HCT116 (cell line): ENCODE data around the gene ESYT1. TPM values are rescaled to one million over a fixed set of nuclear protein-coding genes. Genes with fewer than 3 reads are reported as not detected.
A peak's percentile ranks its signal among the peaks of the same experiment; 100 is the strongest.

Experiments
- ATAC-seq: fragments of 200-7000 bp; cut with Tn5 transposase; 2 replicates; pipeline ENCODE4 v1.9.1; 2020; ENCODE audit warnings: mild to moderate bottlenecking, moderate library complexity
- BruUV-seq: library from RNA; stranded (reverse); fragments of 400-500 nt; replicated peaks from 2 replicates; lab custom pipeline; 2021; lab: Mats Ljungman, UMichigan
- CTCF ChIA-PET: fragments of 300-600 bp; sonication (Branson Sonifier 250); formaldehyde crosslinking; loops from one replicate; lab custom pipeline; 2021; ENCODE audit warnings: antibody characterized with exemption; lab: Charles Lee
- POLR2A ChIA-PET: fragments of 300-600, 350-600 bp; sonication (Branson Sonifier 250); formaldehyde crosslinking; loops from one replicate; lab custom pipeline; 2021; ENCODE audit warnings: antibody characterized with exemption; lab: Charles Lee
- RAD21 ChIA-PET, 2 experiments: fragments of 300-600 bp; sonication (Branson Sonifier 250); formaldehyde crosslinking; loops; one replicate each; lab custom pipeline; 2023; ENCODE audit warnings: low total read pairs in 2 of 2; ENCODE audit not compliant: uncharacterized antibody in 2 of 2, unreplicated experiment in 2 of 2, low non-redundant PET in 1 of 2; lab: Charles Lee
- DNase-seq: peaks from one replicate; pipeline ENCODE4 v3.0.0-alpha.2; 2010; ENCODE audit warnings: low read depth, low spot score
- H2AFZ ChIP-seq: fragments of 200-600 bp; shearing (Covaris generic), sonication (generic); 2 replicates; pipeline ENCODE4 v1.6.1; 2017; ENCODE audit warnings: low read depth, mixed run types, mixed read lengths, antibody characterized with exemption, low read length; ENCODE audit not compliant: poor library complexity, severe bottlenecking
- H3K27ac ChIP-seq: 2 replicates; pipeline ENCODE4 v1.5.1; 2012; ENCODE audit warnings: low read depth, low read length
- H3K27me3 ChIP-seq: fragments of 200-600 bp; sonication (generic); 2 replicates; pipeline ENCODE4 v1.6.1; 2016; ENCODE audit warnings: mixed run types, low read length, mixed read lengths; ENCODE audit not compliant: insufficient read depth
- H3K36me3 ChIP-seq, 2 experiments: fragments of 200-500 bp in 1 of 2; fragments of 200-600 bp in 1 of 2; sonication (Bioruptor generic) in 1 of 2; sonication (generic) in 1 of 2; 2 replicates each; pipeline versions ENCODE4 v1.5.1 to v1.6.1; 2014 to 2016; ENCODE audit warnings: low read length in 2 of 2, inconsistent platforms in 1 of 2, mixed read lengths in 1 of 2, mixed run types in 1 of 2; ENCODE audit not compliant: insufficient read depth in 2 of 2, control insufficient read depth in 1 of 2
- H3K4me1 ChIP-seq, 2 experiments: fragments of 200-600 bp in 1 of 2; sonication (generic) in 1 of 2; 2 replicates each; pipeline versions ENCODE4 v1.5.1 to v1.6.1; 2012 to 2017; ENCODE audit warnings: low read length in 2 of 2, inconsistent platforms in 1 of 2, mild to moderate bottlenecking in 1 of 2, mixed read lengths in 1 of 2, mixed run types in 1 of 2, moderate library complexity in 1 of 2; ENCODE audit not compliant: insufficient read depth in 2 of 2, control insufficient read depth in 1 of 2
- H3K4me2 ChIP-seq: fragments of 200-600 bp; sonication (generic); 2 replicates; pipeline ENCODE4 v1.6.1; 2017; ENCODE audit warnings: mixed run types, low read length, mixed read lengths
- H3K4me3 ChIP-seq, 2 experiments: fragments of 200-600 bp in 1 of 2; sonication (generic) in 1 of 2; replicated peaks in 1 of 2; 2 replicates each; pipeline ENCODE4 v1.5.1; 2011 to 2016; ENCODE audit warnings: low read length in 2 of 2, control low read depth in 1 of 2, low read depth in 1 of 2, mild to moderate bottlenecking in 1 of 2, mixed read lengths in 1 of 2, mixed run types in 1 of 2
- H3K79me2 ChIP-seq: fragments of 200-600 bp; sonication (generic); 2 replicates; pipeline ENCODE4 v1.6.1; 2017; ENCODE audit warnings: mild to moderate bottlenecking, mixed run types, low read length, moderate library complexity, mixed read lengths; ENCODE audit not compliant: insufficient read depth
- H3K9ac ChIP-seq: fragments of 200-600 bp; sonication (generic); 2 replicates; pipeline ENCODE4 v1.6.1; 2016; ENCODE audit warnings: low read length, mixed read lengths
- H3K9me2 ChIP-seq: fragments of 200-600 bp; sonication (generic), shearing (Covaris generic); 2 replicates; pipeline ENCODE4 v1.6.1; 2017; ENCODE audit warnings: mixed run types, mild to moderate bottlenecking, moderate library complexity; ENCODE audit not compliant: insufficient read depth
- H3K9me3 ChIP-seq, 2 experiments: fragments of 200-500 bp in 1 of 2; fragments of 200-600 bp in 1 of 2; sonication (Bioruptor generic) in 1 of 2; sonication (generic) in 1 of 2; 2 replicates each; pipeline ENCODE4 v1.6.1; 2014 to 2017; ENCODE audit warnings: low read length in 2 of 2, mixed read lengths in 2 of 2, inconsistent platforms in 1 of 2, low read depth in 1 of 2, mild to moderate bottlenecking in 1 of 2, mixed run types in 1 of 2, moderate library complexity in 1 of 2; ENCODE audit not compliant: control insufficient read depth in 1 of 2, insufficient read depth in 1 of 2
- H4K20me1 ChIP-seq: fragments of 200-600 bp; sonication (generic), shearing (Covaris generic); 2 replicates; pipeline ENCODE4 v1.6.1; 2017; ENCODE audit warnings: mixed run types, mild to moderate bottlenecking, moderate library complexity; ENCODE audit not compliant: insufficient read depth
- CBX3 ChIP-seq: IDR thresholded peaks from 2 replicates; pipeline ENCODE4 v1.6.1; 2012; ENCODE audit warnings: low read depth
- EZH2phosphoT487 ChIP-seq: fragments of 200-600 bp; IDR thresholded peaks from 2 replicates; pipeline ENCODE4 v1.6.1; 2018; ENCODE audit warnings: antibody characterized with exemption, borderline replicate concordance
- POLR2A ChIP-seq: IDR thresholded peaks from 2 replicates; pipeline ENCODE4 v1.7.0; 2011; ENCODE audit warnings: borderline replicate concordance; ENCODE audit not compliant: insufficient read depth, insufficient read length; ENCODE audit errors: extremely low read depth
- POLR2AphosphoS5 ChIP-seq: IDR thresholded peaks from 2 replicates; pipeline ENCODE4 v1.6.1; 2011; ENCODE audit warnings: mild to moderate bottlenecking, low read depth, low read length, moderate library complexity
- SP1 ChIP-seq: IDR thresholded peaks from 2 replicates; pipeline ENCODE4 v1.6.1; 2012; ENCODE audit warnings: low read depth
- TCF7L2 ChIP-seq: IDR thresholded peaks from 2 replicates; pipeline ENCODE4 v1.7.0; 2011; ENCODE audit warnings: borderline replicate concordance, inconsistent platforms; ENCODE audit not compliant: insufficient read depth, insufficient read length; ENCODE audit errors: extremely low read depth
- YY1 ChIP-seq: IDR thresholded peaks from 2 replicates; pipeline ENCODE4 v1.6.1; 2011; ENCODE audit warnings: low read length, low read depth, moderate library complexity, mild to moderate bottlenecking; ENCODE audit not compliant: insufficient replicate concordance; ENCODE audit errors: extremely low read depth
- ZFX ChIP-seq: fragments of 450-650 bp; IDR thresholded peaks from 2 replicates; pipeline ENCODE4 v1.6.1; 2017
- ZNF274 ChIP-seq: fragments of 200-500 bp; sonication (Bioruptor generic); IDR thresholded peaks from 2 replicates; pipeline ENCODE4 v1.6.1; 2014; ENCODE audit warnings: mild to moderate bottlenecking, low read depth, low read length, inconsistent platforms
- intact Hi-C: fragments of 100-400 bp; cut with micrococcal nuclease; formaldehyde crosslinking; loops from 2 replicates; pipeline ENCODE4 v1.10.0; 2022
- total RNA-seq: library from RNA; stranded (reverse); gene quantifications from one replicate; pipeline ENCODE4 v1.2.1, GENCODE V29; 2021; ENCODE audit not compliant: unreplicated experiment
- TF ChIP-seq, protein P1 (sequence below): IDR thresholded peaks from 2 replicates; pipeline ENCODE4 v1.6.1; 2011; ENCODE audit warnings: mild to moderate bottlenecking, low read length, moderate library complexity; ENCODE audit not compliant: insufficient replicate concordance; ENCODE audit errors: extremely low read depth
- TF ChIP-seq, protein P2 (sequence below), 3 experiments: fragments of 200-600 bp in 1 of 3; sonication (generic) in 1 of 3; IDR thresholded peaks in 2 of 3; conservative IDR thresholded peaks in 1 of 3; 2 replicates each; pipeline ENCODE4 v1.5.1; 2012 to 2017; ENCODE audit warnings: low read depth in 2 of 3, low read length in 2 of 3, antibody characterized with exemption in 1 of 3, borderline replicate concordance in 1 of 3, control low read depth in 1 of 3, mild to moderate bottlenecking in 1 of 3, mixed read lengths in 1 of 3, mixed run types in 1 of 3, moderate library complexity in 1 of 3; ENCODE audit not compliant: insufficient read depth in 1 of 3

The ESYT1 gene
- total RNA-seq, 1 experiment from 2014 or later, result 80.9 TPM

DNA sequence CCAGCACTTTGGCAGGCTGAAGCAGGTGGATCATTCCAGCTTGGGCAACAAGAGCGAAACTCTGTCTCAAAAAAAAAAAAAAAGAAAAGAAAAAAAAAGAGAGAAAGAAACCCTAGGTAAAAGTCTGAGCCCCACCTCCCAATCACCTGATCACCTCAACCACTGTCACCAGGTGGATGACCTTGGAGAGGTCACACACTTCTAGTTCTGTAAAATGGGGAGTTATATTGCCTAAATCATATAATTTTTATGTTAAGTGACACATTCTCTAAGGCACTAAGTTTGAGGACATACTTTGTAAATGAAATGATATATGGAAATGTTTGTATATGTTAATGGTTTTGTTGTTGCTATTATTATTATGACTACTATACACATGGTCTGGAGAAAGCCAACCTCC lies 49.6 kb upstream of the ESYT1 start (continued):
- TF ChIP-seq, protein P1, sequence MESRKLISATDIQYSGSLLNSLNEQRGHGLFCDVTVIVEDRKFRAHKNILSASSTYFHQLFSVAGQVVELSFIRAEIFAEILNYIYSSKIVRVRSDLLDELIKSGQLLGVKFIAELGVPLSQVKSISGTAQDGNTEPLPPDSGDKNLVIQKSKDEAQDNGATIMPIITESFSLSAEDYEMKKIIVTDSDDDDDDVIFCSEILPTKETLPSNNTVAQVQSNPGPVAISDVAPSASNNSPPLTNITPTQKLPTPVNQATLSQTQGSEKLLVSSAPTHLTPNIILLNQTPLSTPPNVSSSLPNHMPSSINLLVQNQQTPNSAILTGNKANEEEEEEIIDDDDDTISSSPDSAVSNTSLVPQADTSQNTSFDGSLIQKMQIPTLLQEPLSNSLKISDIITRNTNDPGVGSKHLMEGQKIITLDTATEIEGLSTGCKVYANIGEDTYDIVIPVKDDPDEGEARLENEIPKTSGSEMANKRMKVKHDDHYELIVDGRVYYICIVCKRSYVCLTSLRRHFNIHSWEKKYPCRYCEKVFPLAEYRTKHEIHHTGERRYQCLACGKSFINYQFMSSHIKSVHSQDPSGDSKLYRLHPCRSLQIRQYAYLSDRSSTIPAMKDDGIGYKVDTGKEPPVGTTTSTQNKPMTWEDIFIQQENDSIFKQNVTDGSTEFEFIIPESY, result no peak
- no peak for TF ChIP-seq ZFX
- TF ChIP-seq POLR2AphosphoS5, result no peak
- TF ChIP-seq ZNF274, result no peak
- no peak for TF ChIP-seq SP1
- TF ChIP-seq, protein P2, sequence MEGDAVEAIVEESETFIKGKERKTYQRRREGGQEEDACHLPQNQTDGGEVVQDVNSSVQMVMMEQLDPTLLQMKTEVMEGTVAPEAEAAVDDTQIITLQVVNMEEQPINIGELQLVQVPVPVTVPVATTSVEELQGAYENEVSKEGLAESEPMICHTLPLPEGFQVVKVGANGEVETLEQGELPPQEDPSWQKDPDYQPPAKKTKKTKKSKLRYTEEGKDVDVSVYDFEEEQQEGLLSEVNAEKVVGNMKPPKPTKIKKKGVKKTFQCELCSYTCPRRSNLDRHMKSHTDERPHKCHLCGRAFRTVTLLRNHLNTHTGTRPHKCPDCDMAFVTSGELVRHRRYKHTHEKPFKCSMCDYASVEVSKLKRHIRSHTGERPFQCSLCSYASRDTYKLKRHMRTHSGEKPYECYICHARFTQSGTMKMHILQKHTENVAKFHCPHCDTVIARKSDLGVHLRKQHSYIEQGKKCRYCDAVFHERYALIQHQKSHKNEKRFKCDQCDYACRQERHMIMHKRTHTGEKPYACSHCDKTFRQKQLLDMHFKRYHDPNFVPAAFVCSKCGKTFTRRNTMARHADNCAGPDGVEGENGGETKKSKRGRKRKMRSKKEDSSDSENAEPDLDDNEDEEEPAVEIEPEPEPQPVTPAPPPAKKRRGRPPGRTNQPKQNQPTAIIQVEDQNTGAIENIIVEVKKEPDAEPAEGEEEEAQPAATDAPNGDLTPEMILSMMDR (IDR thresholded peaks at IDR 0.05 in 2 of 3, conservative IDR thresholded peaks at IDR 0.05 in 1 of 3; ENCODE audit: borderline replicate concordance in 1 of 3, insufficient read depth in 1 of 3, low read depth in 2 of 3, low read length in 2 of 3), result no peak
- no peak for TF ChIP-seq EZH2phosphoT487

DNA sequence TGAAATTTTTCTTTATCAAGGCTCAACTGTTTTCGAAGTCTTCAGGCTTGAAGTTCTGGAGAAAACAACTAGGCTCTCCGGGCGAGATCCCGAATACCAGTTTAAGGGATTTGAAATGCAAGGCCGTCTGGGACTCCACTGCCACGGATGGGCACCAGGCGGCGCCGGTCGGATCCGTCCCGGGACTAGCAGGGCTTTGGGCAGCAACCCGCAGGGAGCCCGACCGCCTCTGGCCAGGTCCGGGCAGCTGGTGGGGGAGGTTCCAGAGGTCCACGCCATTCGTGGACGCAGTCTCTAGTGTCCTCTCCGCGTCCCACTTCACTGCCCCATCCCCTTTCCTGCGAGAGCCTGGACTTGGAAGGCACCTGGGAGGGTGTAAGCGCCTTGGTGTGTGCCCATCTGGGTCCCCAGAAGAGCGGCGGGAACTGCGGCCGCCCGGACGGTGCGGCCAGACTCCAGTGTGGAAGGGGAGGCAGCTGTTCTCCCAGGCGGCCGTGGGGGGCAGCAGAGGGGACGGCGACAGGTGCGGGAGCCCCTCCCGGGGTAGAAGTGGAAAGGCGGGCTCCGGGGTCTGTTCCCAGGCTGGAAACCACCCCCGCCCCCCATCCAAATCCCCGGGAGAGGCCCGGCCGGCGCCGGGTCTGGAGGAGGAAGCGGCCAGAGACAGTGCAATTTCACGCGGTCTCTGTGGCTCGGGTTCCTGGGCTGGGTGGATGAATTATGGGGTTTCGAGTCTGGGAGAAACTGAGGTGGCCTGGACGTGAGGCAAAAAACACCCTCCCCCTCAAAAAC lies 48.9 kb upstream of the ESYT1 start:
- peak; percentile 83 for DNase-seq
- Histone ChIP-seq H2AFZ (peak overlapping the region; percentile 86), H3K4me2 (peak overlapping the region; percentile 94), H3K9me3 (no peaks in the 10 kb centered on the region), H3K9me2 (no peaks in the 10 kb centered on the region), H3K27ac (peak overlapping the region; percentile 93), H3K36me3 (no peaks in the 10 kb centered on the region), H3K9ac (peak overlapping the region; percentile 78), H3K4me1 (peaks cover 17 to 37% of the 10 kb centered on the region in 2 experiments), H3K79me2 (peaks cover 12% of the 10 kb centered on the region; the same call in 1 of the 2 replicates), H3K4me3 (peak overlapping the region; percentile 70 to 90), H3K27me3 (no peaks in the 10 kb centered on the region), H4K20me1 (no peaks in the 10 kb centered on the region)
- ChIA-PET CTCF (interaction anchor here (0.8 to 1.7 kb wide), 6 partner anchors 11 to 341 kb away, joined by 3 to 8 read pairs (median 6); partner anchors contain the start of genes PA2G4 and ZC3H10), POLR2A (interaction anchor here (1.1 to 3.5 kb wide), 3 partner anchors 25 to 39 kb away, joined by 4 to 18 read pairs (median 12); partner anchors contain the start of genes PA2G4 and ZC3H10), RAD21 (interaction anchor here in 1 of 2 experiments (1.5 kb wide), 1 partner anchor 39 kb away, joined by 3 read pairs; the partner anchor contains the start of gene ZC3H10)
- intact Hi-C loops, result loop anchor here (1.0 kb wide), 2 partner anchors 25 to 37 kb away; partner anchors contain the start of genes PA2G4 and RPL41
- BruUV-seq, result TSS peak; percentile 96
- peak; percentile 78 for ATAC-seq
- no peak for TF ChIP-seq CBX3
- peak; percentile 47; the same call in 1 of the 2 replicates for TF ChIP-seq POLR2AphosphoS5
- TF ChIP-seq, protein P2 (IDR thresholded peaks at IDR 0.05 in 2 of 3, conservative IDR thresholded peaks at IDR 0.05 in 1 of 3; ENCODE audit: borderline replicate concordance in 1 of 3, insufficient read depth in 1 of 3, low read depth in 2 of 3, low read length in 2 of 3), result peak; percentile 62 to 86 (median 77); a peak in 5 of 6 replicates
- TF ChIP-seq, protein P1, result peak; percentile 49
- TF ChIP-seq TCF7L2, result no peak
- TF ChIP-seq YY1, result peak; percentile 64
- peak; percentile 34 for TF ChIP-seq POLR2A
